ENCODE results near the gene RFTN2. TPM values are rescaled to one million over a fixed set of nuclear protein-coding genes. Genes with fewer than 3 reads are reported as not detected.
"Not testable (repeated sequence)": the region's sequence is repeated elsewhere in the genome, so short reads cannot be mapped to it uniquely, and the experiment has no call there.

Gene RFTN2, protein sequence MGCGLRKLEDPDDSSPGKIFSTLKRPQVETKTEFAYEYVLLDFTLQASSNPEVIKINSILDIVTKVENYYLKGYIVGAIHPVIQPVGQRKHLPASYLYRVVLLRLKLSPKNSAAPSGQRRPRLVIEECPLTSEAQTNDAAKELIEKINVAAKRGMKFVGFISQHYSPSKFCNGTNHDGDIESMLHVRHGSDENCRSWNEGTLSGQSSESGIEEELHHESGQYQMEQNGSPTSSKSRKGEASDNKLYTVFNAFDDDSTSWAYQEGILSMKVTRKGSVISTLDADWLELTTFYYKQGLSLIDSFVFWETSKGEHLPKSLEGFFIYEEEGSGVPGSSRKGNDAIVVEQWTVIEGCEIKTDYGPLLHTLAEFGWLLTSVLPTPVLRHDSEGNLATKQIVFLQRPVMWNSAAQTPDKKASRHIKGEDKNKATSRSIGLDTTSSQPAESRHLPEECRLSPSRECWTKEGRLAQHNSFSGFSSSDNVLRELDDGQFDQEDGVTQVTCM
- polyA plus RNA-seq (2013, experiment 1 of 2; ENCODE audit: insufficient read length) = 6.4 TPM
- polyA plus RNA-seq (2013, experiment 2 of 2; ENCODE audit: insufficient read length) = 7.4 TPM

DNA sequence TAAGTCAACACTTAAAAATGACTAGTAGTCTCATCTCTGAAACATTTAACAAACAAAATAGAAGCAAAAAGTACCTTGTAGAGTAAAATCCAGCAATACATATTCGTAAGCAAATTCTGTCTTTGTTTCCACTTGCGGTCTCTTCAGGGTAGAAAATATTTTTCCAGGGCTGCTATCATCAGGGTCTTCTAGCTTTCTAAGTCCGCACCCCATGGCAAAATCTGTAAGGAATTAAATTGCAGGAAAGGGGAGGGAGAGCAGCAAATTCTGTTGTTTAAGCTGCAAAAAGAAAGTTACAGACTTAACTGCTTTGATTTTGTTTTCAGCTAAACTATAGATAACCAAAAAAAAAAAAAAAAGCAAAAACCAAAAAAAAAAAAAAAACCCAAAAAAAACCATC, at the start of gene RFTN2:
TSS of gene RFTN2 (minus strand) at position 342 of the 400 bp plus-strand sequence. CDS start at position 213, 129 bp downstream.
- peak; percentile 22 for DNase-seq

DNA sequence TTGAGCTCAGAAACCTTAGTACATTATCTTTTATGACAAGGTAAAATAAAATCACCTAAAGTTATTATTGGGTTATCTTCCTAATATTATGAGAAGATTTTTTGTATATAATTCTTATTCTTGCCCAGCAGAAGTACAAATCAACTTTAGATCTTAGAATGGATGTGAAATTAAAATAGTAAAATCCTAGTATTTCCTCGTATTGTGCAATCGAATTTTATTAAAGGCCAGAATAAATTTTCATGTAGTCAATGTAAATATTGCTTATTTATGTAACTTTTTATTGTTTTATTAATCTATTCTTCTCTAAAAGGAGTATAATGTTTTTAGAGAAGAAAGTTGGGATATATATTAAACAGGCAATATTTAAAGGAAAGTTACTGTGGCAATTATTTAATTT, 42.5 kb upstream of the RFTN2 start:
- no peak for DNase-seq

DNA sequence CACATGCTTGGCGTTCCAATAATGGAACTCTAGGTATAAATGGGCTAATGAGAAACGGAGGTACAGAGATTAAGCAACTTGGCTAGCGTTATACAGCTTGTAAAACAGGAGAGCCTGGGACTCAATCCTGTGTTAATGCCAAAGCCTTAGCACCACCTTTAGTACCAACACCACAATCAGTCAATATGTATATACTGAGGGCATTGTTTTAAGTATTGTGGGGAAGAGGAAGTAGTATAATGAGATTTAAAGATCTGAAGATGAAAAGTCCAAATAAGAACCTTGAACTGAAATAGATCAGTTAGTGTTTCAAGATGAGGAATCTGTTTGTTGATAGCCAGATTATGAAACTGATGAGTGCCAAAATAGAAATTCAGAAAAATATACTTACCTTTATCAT, 37.9 kb upstream of the RFTN2 start:
- no peak for DNase-seq

DNA sequence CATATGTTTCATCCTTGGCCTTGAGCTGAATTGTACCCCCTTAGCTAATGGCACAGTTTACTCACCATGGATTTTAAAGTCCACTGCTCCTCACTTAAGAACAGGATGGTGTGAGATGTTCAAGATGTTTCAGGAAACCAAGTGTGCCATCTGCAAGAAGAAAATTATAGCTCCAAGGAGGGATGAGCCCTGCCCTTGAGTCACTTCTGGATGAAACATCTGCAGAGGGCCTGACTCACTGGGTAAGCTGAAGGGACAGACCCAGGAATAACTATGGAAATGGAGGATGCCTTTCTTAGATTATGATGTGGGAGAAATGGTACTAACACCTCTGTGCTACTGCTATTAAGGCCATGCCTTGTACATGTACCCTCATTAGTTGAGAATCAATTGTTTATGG, 36.2 kb upstream of the RFTN2 start:
- DNase-seq = no peak

DNA sequence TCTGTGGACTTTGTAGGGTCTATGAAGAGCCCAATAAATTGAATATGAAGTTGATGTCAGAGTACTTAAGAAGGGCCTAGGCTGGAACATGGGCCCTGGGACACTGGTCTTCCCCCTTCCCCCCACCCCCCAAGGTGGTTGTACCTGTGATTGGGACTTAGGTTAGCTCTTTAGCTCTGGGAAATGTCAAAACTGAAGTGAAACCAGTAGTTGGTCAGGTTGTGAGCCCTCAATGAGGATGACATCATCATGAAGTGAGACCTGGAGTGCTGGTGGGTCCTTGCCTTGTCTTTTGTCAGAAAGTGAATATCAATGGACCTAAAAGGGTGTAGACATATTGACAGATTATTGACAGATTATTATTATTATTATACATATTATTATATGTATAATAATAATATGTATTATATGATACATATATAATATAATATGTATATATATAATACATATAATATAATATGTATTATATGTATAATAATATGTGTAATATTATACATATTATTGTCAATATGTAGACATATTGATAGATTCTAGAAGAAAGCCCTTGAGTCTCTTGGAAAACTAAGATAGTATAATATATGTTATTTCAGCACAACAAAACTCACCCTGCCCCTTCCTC, 35.1 kb upstream of the RFTN2 start:
- DNase-seq = no peak

DNA sequence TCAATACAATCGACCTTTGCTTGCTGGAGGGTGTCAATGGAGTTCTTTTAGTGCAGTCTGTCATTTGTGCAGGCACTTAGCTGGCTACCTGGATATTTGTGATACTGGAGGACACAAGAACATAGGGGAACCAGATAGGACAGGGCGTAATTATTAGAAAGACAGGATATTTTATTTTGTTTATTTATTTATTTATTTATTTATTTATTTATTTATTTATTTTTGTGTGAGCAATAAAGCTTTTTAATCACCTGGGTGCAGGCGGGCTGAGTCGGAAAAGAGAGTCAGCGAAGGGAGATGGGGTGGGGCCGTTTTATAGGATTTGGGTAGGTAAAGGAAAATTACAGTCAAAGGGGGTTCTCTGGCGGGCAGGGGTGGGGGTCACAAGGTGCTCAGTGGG, 33.8 kb upstream of the RFTN2 start:
- DNase-seq = not testable (repeated sequence)

DNA sequence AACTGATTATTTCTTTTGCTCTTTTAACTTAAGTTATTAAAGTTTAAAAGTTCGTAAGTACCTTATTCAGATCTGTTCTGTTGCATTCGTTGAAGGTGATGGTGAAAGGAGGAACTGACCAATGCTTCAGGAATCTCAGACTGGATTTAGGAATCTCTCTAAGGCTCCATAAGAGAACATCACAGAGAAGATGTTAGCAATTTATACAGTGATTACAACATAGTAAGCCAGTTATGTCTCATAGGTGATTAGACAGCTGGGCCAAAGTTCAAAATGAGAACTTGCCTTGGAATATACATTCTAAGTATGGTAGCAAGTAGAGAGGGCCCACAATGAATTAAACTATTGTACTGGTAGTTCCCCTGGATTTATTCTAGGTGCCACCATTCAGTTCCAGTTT, 32.9 kb upstream of the RFTN2 start:
- peak; percentile 31 for DNase-seq

DNA sequence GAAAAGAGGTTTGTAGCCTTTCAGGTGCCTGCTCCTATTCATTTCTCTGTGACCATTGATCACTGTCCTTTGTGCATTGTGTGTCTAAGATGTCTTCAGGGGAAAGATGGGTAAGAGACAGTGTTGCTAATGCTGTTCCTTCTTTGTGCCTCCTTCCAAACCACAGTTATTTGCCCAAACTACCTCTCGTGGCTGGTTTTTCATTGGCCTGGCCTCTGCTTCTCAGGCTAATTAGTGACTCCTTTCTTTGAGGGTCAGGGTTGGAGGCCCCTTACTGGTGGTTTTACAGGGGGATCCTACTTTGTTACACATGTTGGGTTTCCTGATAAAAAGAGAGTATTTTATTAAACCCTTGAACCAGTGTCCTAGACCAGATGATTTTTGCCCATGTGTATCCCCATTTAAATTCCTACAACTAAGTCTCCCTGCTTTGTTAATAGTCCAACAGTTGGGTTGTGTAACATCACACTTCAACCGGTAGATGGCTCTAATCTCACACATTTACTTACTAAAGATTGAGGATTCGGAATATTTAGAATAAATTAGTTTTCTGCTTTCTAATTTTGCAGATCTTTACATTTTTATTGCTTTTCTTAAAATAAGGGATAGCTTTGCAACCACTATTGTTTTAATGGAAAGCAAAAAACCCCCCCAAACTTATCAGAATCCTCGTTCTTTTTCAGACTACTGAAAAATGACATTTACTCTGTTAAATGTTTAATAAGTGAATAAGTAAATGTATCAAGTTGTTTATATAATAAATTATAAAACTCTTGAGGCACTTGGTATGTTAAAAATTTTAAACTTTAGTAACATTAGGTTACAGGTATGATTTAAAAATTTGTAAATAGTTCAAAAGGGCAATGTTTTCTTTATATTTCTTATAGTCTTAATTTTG, 32.2 kb upstream of the RFTN2 start:
- DNase-seq = peak; percentile 57

DNA sequence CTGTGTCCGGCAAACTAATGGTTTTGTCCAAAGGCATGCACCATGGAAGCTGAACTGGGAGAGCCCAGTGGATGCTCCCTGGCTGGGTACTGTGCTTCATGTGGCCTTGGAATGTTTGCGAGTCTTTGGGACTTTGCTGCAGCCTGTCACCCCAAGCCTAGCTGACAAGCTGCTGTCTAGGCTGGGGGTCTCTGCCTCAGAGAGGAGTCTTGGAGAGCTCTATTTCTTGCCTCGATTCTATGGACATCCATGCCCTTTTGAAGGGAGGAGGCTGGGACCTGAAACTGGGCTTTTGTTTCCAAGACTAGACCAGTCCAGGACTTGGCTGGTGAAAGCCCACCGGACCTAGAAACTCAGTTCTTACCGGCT, 31.4 kb upstream of the RFTN2 start:
- no peak for DNase-seq

DNA sequence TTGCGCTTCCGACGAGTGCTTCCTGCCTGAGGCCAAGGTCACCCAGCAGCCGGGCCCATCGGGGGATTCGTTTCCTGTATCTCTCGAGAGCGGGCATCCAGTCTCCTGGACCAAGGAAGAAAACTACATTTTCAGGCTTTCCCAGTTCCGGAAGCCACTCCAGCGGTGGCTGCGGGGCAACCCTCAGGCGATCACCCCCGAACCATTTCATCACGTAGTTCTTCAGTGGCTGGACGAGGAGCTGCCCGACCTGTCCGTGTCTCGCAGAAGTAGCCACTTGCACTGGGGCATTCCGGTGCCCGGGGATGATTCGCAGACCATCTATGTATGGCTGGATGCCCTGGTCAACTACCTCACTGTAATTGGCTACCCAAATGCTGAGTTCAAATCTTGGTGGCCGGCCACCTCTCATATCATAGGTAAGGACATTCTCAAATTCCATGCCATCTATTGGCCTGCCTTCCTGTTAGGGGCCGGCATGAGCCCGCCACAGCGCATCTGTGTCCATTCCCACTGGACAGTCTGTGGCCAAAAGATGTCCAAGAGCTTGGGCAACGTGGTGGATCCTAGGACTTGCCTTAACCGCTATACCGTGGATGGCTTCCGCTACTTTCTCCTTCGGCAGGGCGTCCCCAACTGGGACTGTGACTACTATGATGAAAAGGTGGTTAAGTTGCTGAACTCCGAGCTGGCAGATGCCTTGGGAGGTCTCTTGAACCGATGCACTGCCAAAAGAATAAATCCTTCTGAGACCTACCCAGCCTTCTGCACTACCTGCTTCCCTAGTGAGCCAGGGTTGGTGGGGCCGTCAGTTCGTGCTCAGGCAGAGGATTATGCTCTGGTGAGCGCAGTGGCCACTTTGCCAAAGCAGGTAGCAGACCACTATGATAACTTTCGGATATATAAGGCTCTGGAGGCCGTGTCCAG, 30.8 kb upstream of the RFTN2 start:
- DNase-seq = no peak

DNA sequence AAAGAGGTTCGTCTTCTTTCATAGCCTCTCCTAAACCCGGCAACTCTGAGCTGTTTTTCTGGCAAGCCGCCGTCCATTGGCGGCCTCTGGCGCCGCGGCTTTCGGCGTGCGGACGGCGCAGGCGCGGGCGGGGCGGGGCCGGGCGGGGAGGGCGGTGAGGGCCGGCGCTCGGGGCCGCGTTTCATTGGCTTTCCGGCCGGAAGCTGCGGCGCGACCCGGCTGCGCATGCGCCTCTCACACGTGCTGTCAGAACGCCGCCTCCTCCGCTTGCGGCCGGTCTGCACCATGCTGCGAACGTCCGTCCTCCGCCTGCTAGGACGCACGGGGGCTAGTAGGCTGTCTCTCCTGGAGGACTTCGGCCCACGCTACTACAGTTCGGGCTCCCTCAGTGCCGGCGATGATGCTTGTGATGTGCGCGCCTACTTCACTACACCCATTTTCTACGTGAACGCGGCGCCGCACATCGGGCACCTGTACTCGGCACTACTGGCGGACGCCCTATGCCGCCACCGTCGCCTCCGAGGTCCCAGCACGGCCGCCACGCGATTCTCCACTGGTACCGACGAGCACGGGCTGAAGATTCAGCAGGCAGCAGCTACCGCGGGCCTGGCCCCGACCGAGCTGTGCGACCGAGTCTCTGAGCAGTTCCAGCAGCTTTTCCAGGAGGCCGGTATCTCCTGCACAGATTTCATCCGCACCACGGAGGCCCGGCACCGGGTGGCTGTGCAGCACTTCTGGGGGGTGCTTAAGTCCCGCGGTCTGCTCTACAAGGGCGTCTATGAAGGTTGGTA, 29.9 kb upstream of the RFTN2 start, which contains the start of gene MARS2:
TSS of gene MARS2 (plus strand) at position 249 of the 791 bp plus-strand sequence. CDS start at position 286, 37 bp downstream.
- peak; percentile 92 for DNase-seq

DNA sequence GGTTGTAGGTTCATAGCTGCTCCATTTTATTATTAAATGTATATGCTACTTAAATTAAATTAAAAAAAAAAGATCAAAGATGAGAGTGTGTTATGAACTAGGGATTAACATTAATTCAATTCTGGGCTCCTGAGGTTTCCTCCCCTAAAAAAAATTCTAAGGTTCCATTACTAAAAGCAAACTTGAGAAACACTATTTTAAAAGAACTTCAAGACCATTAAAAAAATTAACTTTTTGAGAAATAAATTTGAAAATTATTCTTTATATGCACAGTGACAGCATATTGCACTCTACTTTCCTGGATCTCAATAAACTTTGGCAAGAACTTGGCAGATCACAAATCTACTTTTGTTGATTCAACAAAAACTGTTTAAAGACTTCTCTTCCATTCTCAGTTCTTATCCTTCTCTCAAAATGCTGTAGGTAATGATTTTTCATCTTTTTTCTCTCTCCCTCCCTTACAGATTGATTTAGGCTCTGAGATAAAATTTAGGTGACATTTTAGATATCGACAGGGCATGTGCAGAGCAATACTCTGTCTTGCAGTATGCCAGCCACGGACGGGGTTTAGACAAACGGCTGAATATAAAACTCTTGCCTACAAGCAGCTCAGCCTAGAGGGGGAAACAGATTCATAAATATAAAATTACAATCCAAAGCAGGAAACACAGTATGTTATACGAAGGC, 29.2 kb upstream of the RFTN2 start:
- DNase-seq = no peak

DNA sequence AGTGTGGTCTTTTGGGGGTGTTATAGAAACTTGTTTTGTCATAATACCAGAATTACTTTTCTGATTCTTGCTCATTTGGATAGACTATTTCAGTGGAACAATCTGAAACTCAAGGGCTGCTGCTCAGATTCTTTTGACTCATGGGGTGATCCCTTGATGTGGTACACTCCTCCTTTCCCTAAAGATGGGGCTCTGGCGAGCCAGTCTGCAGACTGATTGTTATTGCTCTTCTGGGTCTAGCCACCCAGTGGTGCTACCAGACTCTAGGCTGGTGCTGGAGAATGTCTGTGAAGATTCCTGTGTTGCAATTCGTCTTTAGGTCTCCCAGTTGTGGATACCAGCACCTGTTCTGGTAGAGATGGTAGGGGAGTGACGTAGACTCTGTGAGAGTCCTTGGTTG, 25.6 kb upstream of the RFTN2 start:
- DNase-seq = no peak

DNA sequence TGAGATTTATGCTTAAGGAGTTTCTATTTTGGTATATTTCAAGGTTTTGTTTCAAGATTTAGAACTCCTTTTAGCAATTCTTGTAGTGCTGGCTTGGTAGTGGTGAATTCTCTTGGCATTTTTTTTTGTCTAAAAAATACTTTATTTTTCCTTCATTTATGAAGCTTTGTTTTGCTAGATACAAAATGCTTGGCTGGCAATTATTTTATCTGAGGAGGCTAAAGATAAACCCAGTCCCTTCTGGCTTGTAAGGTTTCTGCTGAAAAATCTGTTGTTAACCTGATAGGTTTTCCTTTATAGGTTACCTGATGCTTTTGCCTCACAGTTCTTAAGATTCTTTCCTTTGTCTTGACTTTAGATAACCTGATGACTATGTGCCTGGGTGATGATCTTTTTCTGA, 24.3 kb upstream of the RFTN2 start:
- not testable (repeated sequence) for DNase-seq

DNA sequence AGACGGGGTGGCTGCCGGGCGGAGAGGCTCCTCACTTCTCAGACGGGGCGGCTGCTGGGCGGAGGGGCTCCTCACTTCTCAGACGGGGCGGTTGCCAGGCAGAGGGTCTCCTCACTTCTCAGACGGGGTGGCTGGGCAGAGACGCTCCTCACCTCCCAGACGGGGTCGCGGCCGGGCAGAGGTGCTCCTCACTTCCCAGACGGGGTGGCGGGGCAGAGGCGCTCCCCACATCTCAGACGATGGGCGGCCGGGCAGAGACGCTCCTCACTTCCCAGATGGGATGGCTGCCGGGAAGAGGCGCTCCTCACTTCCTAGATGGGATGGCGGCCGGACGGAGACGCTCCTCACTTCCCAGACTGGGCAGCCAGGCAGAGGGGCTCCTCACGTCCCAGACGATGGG, 21.2 kb upstream of the RFTN2 start:
- DNase-seq = not testable (repeated sequence)

DNA sequence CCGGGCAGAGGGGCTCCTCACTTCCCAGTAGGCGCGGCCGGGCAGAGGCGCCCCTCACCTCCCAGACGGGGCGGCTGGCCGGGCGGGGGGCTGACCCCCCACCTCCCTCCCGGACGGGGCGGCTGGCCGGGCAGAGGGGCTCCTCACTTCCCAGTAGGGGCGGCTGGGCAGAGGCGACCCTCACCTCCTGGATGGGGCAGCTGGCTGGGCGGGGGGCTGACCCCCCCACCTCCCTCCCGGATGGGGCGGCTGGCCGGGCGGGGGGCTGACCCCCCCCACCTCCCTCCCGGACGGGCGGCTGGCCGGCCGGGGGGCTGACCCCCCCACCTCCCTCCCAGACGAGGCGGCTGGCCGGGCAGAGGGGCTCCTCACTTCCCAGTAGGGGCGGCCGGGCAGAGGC, 20.6 kb upstream of the RFTN2 start:
- not testable (repeated sequence) for DNase-seq

DNA sequence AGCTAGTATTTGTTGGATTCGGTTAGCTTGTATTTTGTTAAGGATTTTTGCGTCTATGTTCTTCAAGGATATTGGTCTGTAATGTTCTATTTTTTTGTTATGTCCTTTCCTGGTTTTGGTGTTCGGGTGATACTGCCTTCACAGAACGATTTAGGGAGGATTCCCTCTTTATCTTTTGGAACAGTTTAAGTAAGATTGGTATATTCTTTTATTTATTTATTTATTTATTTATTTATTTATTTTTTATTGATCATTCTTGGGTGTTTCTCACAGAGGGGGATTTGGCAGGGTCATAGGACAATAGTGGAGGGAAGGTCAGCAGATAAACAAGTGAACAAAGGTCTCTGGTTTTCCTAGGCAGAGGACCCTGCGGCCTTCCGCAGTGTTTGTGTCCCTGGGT, 19.8 kb upstream of the RFTN2 start:
- DNase-seq = not testable (repeated sequence)

DNA sequence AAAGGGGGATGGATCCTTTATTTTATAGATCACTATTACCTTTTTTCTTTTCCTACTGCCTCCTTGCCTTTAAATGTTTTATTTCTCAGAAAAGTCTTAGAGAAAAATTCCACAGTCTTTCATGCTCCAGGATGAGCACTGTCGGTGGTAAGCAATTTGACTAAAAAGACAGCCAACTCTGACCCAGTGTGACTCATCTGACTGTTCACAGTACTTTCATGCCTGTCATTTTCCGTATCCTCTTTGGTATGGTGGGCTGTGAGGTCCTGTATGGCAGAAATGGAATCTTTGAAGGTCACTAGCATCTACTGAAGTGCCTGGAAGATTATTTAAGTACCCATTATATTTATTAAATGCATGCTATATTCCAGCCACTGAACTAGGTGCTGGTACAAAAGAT, 2.1 kb upstream of the RFTN2 start:
- DNase-seq = peak; percentile 60

DNA sequence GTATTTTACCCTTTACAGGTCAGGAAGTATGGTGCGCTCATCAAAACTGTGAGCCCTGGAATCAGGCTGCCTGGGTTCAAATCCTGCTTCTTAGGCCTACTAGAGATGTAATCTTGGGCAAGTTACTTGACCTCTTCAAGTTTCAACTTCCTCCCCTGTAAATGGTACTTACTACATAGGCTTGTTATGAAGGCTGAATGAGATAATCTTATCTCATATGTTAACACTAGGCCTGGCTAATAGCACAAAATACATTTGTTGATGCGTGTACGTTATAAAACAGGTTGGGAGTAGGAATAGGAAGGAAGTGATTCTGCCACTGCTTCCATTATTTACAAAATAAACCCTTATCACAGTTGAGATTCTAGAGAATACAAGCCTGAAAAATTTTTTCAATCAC, 1.7 kb upstream of the RFTN2 start:
- no peak for DNase-seq

DNA sequence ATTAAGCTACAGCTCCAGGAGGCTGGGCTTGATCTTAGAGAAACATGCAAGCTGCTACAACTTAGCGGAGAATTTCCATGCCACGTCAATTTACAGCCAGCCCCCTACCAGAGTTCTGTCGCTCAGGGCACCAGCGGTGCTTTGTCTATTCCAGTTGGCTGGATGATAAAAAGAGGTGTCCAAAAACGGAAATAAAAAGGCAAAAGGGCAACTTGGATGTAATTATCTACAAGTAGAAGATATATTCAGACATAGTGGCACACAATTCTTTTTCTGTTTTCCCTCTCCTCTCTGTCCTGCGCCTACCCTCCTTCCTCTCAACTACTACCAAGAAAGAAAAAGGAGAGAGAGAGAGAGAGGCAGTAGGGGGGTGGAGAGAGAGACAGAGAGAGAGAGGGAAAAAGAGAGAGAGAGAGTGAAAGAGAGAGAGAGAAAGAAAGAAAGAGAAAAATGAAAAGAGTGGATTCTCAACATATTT, 363 bp upstream of the RFTN2 start:
- peak; percentile 87 for DNase-seq

All from fibroblast of skin of scalp (primary cell).